ENCODE measurements around the gene RFTN1.

RFTN1 gene

DNA sequence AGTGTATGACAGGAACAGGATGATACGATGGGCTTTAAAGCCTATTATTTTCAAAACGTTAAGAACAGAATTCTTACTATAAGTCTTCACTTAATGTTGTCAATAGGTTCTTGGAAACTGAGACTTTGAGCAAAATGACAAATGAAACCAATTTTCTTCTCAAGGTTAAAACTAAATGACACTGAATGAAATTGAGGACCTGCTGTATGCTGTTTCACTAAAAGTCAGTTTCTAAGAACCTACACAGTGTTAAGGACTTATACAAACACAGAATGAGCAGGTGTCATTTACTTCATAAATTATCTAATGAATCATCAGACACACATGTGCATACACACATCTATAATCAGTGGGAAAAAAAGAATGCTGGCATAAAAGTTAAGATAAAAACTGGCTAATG is 106.9 kb downstream of the RFTN1 start:
- no peak overlapping the region for H3K4me3 ChIP-seq (ENCODE audit: low read depth, low read length)
- H3K9ac ChIP-seq (ENCODE audit: low read depth, low read length) = no peak overlapping the region
- peaks cover 5% of the 10 kb centered on the region for H3K4me1 ChIP-seq (ENCODE audit: control insufficient read depth, insufficient read depth, low read length)
- H3K36me3 ChIP-seq (ENCODE audit: control insufficient read depth, insufficient read depth, low read length) = no peaks in the 10 kb centered on the region
- peaks cover 2% of the 10 kb centered on the region for H3K27me3 ChIP-seq (ENCODE audit: control insufficient read depth, insufficient read depth, low read length)
- no peaks in the 10 kb centered on the region for H3K9me3 ChIP-seq (ENCODE audit: control insufficient read depth, insufficient read depth, low read length)

DNA sequence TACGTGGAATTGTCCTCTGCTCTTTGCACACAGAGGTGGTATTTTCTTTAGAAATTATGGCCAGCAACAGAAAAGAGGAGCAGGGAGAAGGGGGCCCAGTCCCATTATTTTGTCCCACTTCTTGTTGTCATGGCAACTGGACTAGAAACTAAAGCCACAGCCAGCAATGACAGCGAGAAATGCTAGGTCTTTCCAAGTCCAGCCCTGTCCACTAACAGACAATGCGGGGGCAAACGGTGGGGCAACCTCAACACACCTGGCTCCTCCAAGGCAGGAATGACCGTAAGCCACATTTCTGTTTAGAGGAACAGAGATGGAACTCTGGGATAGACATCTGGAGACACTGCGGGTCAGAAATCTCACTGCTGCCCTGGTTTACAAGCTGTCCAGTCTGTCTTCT is 107.3 kb downstream of the RFTN1 start:
- Histone ChIP-seq H3K9ac (ENCODE audit: low read depth, low read length) (no peak overlapping the region), H3K4me1 (ENCODE audit: control insufficient read depth, insufficient read depth, low read length) (peaks cover 5% of the 10 kb centered on the region), H3K4me3 (ENCODE audit: low read depth, low read length) (no peak overlapping the region), H3K9me3 (ENCODE audit: control insufficient read depth, insufficient read depth, low read length) (no peaks in the 10 kb centered on the region), H3K27me3 (ENCODE audit: control insufficient read depth, insufficient read depth, low read length) (peaks cover 2% of the 10 kb centered on the region), H3K36me3 (ENCODE audit: control insufficient read depth, insufficient read depth, low read length) (no peaks in the 10 kb centered on the region)

DNA sequence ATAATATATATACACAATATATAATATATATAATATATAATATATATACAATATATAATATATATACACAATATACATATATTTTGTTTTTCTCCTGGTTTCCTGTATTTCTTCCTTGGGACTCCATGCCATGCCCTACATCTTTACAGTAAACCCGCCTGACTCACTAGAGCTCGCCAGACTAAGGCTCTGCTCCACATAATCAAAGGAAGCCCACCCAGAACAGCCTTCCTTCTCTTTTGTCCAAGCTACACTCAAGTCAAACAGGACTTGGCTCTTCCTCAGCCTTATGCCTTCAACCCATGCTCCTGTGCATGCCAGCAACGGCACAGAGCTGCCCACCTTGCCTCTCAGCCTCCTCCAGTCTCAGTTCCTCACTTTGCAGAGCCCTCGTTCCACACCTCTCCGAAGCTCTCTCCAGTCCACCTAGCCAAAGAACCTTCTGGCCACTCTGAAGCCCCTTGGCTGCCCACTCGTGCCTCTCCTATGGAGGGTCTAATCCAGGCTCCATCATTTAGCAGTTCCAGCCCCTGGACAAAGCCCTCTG is 109.1 kb downstream of the RFTN1 start:
- Histone ChIP-seq H3K36me3 (ENCODE audit: control insufficient read depth, insufficient read depth, low read length) (no peaks in the 10 kb centered on the region), H3K4me3 (ENCODE audit: low read depth, low read length) (no peak overlapping the region), H3K27me3 (ENCODE audit: control insufficient read depth, insufficient read depth, low read length) (peaks cover 2% of the 10 kb centered on the region), H3K9ac (ENCODE audit: low read depth, low read length) (no peak overlapping the region), H3K4me1 (ENCODE audit: control insufficient read depth, insufficient read depth, low read length) (peaks cover 5% of the 10 kb centered on the region), H3K9me3 (ENCODE audit: control insufficient read depth, insufficient read depth, low read length) (no peaks in the 10 kb centered on the region)

DNA sequence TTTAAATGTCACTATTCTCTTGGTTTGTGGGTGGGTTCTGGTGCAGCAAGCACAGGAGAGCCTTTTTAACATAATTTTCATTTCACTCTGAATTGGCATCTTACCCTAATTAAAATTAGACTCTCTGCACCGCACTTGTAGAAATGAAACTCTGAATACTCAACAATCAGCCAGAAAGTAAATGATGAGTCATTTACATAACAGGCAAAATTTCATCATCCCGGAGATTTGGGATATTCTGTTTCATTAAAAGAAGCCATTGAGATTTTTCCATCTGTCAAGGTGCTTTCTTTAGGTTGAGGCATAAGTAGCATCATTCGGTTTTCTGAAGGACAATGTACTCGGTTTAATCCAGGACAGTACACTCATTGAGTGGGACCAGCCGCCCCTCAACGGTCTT is 111.0 kb downstream of the RFTN1 start:
- Histone ChIP-seq H3K9ac (ENCODE audit: low read depth, low read length) (no peak overlapping the region), H3K4me1 (ENCODE audit: control insufficient read depth, insufficient read depth, low read length) (peaks cover 5% of the 10 kb centered on the region), H3K4me3 (ENCODE audit: low read depth, low read length) (no peak overlapping the region), H3K9me3 (ENCODE audit: control insufficient read depth, insufficient read depth, low read length) (no peaks in the 10 kb centered on the region), H3K36me3 (ENCODE audit: control insufficient read depth, insufficient read depth, low read length) (no peaks in the 10 kb centered on the region), H3K27me3 (ENCODE audit: control insufficient read depth, insufficient read depth, low read length) (no peaks in the 10 kb centered on the region)

DNA sequence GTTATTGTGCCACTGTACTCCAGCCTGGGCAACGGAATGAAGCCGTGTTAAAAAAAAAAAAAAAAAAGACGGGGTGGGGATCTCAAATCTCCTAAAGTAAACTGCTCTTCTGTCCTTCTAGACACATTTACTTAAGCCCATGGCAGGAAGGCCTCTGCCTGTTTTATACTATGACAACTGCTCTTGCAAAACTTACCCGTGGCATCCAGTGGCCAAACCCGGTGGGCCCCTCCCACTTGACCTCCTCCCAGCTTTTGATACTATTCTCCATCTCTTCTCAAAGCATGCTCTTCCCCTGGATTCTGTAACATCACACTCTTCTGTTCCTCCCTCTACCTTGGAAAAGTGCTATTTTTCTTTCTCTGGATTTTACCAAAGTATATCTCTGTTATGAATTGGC is 112.2 kb downstream of the RFTN1 start:
- Histone ChIP-seq H3K9me3 (ENCODE audit: control insufficient read depth, insufficient read depth, low read length) (no peaks in the 10 kb centered on the region), H3K9ac (ENCODE audit: low read depth, low read length) (no peak overlapping the region), H3K4me1 (ENCODE audit: control insufficient read depth, insufficient read depth, low read length) (peaks cover 3% of the 10 kb centered on the region), H3K27me3 (ENCODE audit: control insufficient read depth, insufficient read depth, low read length) (no peaks in the 10 kb centered on the region), H3K36me3 (ENCODE audit: control insufficient read depth, insufficient read depth, low read length) (no peaks in the 10 kb centered on the region), H3K4me3 (ENCODE audit: low read depth, low read length) (no peak overlapping the region)

DNA sequence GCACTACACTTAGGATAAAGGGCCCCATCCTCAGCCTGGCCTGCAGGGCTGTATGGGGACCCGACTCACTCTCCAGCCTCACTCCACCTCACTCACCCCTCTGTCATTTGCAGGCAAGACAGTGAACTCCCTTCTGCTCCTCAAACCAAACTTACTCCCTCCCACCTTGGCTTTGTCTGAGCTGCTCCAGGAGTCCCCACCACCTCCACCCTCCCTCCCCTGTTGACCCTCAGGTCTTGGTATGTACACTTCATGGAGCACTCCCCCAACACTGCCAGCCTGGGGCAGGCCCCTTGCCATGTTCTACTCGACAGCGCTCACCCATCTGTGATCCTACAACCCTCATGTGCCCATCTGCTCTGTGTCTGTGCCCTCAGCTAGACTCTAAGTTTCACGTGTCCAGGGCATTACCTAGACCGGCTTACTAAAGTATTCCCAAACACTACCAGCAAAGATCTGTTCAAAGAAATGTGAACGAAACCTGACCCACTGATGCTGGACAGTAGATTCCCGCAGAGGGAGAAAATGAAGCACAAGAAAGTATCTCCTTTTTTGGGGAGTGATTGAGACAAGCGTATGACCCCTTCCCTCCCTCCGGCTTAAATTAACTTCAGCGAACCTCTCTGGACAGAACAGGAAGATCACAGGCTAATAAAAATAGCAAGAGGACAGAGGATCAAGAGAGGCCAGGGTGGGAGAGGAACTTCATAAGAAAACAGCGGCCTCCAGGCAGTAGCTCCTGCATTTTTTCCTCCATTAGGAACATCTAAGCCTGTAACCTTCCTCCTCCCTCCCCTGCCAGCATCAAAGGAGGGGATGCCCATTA is 113.2 kb downstream of the RFTN1 start:
- H3K9ac ChIP-seq (ENCODE audit: low read depth, low read length) = no peak overlapping the region
- H3K36me3 ChIP-seq (ENCODE audit: control insufficient read depth, insufficient read depth, low read length) = no peaks in the 10 kb centered on the region
- H3K9me3 ChIP-seq (ENCODE audit: control insufficient read depth, insufficient read depth, low read length) = no peaks in the 10 kb centered on the region
- H3K4me1 ChIP-seq (ENCODE audit: control insufficient read depth, insufficient read depth, low read length) = peaks cover 3% of the 10 kb centered on the region
- H3K4me3 ChIP-seq (ENCODE audit: low read depth, low read length) = no peak overlapping the region
- no peaks in the 10 kb centered on the region for H3K27me3 ChIP-seq (ENCODE audit: control insufficient read depth, insufficient read depth, low read length)

DNA sequence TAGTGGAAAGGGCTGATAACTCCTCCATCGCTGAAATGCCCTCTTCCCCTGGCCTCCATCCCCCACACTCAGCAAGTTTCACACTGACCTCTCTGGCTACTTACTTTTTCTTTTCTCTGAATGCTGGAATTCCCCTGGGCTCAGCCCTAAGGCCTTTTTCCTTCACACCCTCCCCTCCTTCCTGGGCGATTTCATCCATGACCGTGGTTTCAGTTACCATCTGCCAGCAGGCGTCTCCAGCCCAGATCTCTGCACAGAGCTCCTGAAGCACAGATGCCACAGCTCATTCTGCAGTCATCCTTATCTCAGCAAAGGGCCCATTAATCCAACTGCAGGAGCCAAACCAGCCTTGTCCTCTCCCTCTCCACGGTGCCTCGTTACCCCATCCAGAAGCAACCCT is 114.0 kb downstream of the RFTN1 start:
- Histone ChIP-seq H3K4me3 (ENCODE audit: low read depth, low read length) (no peak overlapping the region), H3K36me3 (ENCODE audit: control insufficient read depth, insufficient read depth, low read length) (no peaks in the 10 kb centered on the region), H3K4me1 (ENCODE audit: control insufficient read depth, insufficient read depth, low read length) (peaks cover 3% of the 10 kb centered on the region), H3K27me3 (ENCODE audit: control insufficient read depth, insufficient read depth, low read length) (no peaks in the 10 kb centered on the region), H3K9ac (ENCODE audit: low read depth, low read length) (no peak overlapping the region), H3K9me3 (ENCODE audit: control insufficient read depth, insufficient read depth, low read length) (no peaks in the 10 kb centered on the region)

DNA sequence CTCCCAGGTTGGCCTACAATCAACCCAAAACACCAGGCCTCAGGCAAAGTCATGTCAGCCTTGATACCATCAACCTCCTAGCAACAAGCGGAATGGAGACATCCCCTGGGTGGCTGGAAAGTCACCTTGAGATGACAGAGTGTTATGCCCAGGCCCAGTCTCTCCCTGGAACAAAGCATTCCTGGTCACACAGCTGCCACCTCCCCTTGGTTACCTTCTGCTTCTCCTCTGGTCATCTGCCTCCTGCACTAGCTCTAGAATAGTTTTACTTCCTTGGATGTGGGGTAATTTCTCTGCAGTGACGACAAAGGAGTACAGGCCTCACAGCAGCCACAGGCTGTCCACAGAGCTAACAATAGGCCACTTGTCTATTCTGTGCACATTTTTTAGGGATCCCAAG is 114.9 kb downstream of the RFTN1 start:
- Histone ChIP-seq H3K4me3 (ENCODE audit: low read depth, low read length) (no peak overlapping the region), H3K36me3 (ENCODE audit: control insufficient read depth, insufficient read depth, low read length) (no peaks in the 10 kb centered on the region), H3K4me1 (ENCODE audit: control insufficient read depth, insufficient read depth, low read length) (peaks cover 3% of the 10 kb centered on the region), H3K9me3 (ENCODE audit: control insufficient read depth, insufficient read depth, low read length) (no peaks in the 10 kb centered on the region), H3K9ac (ENCODE audit: low read depth, low read length) (no peak overlapping the region), H3K27me3 (ENCODE audit: control insufficient read depth, insufficient read depth, low read length) (no peaks in the 10 kb centered on the region)

DNA sequence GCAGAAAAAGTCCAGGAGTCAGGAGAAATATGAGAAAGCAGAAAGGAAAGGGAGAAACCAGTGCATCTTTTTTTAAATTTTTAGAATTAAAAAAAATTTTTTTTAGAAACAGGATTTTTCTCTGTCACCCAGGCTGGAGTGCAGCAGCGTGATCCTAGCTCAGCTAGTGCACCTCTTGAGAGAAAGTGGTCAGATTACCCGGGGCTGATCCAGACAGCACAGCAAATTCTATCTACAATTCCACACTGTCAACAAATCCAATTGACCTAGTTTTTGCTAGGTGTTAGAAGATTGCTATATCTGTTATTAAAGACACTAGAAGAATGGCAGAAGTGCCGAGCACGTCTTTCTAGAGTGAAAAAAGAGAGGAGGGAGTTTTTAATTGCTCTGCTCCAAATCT is 117.3 kb downstream of the RFTN1 start:
- H3K9me3 ChIP-seq (ENCODE audit: control insufficient read depth, insufficient read depth, low read length) = no peaks in the 10 kb centered on the region
- H3K4me3 ChIP-seq (ENCODE audit: low read depth, low read length) = no peak overlapping the region
- no peaks in the 10 kb centered on the region for H3K27me3 ChIP-seq (ENCODE audit: control insufficient read depth, insufficient read depth, low read length)
- no peak overlapping the region for H3K9ac ChIP-seq (ENCODE audit: low read depth, low read length)
- H3K4me1 ChIP-seq (ENCODE audit: control insufficient read depth, insufficient read depth, low read length) = peaks cover 3% of the 10 kb centered on the region
- H3K36me3 ChIP-seq (ENCODE audit: control insufficient read depth, insufficient read depth, low read length) = no peaks in the 10 kb centered on the region

DNA sequence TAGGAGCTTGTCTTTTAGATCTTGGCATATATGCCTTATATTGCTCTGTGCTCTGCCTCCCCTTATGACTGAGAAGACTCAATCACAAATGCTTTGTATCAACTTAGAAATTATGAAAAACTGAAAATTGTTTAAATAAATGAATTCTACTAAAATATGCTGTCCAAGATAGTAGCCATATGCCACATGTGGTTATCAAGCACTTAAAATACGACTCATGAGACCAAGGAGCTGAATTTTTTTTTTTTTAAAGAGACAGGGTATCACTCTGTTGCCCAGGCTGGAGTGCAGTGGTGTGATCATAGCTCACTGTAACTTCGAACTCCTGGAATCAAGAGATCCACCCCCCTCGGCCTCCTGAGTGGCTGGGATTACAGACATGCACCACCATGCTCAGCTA is 118.3 kb downstream of the RFTN1 start:
- Histone ChIP-seq H3K9me3 (ENCODE audit: control insufficient read depth, insufficient read depth, low read length) (no peaks in the 10 kb centered on the region), H3K9ac (ENCODE audit: low read depth, low read length) (no peak overlapping the region), H3K4me3 (ENCODE audit: low read depth, low read length) (no peak overlapping the region), H3K36me3 (ENCODE audit: control insufficient read depth, insufficient read depth, low read length) (no peaks in the 10 kb centered on the region), H3K4me1 (ENCODE audit: control insufficient read depth, insufficient read depth, low read length) (peaks cover 3% of the 10 kb centered on the region), H3K27me3 (ENCODE audit: control insufficient read depth, insufficient read depth, low read length) (no peaks in the 10 kb centered on the region)

DNA sequence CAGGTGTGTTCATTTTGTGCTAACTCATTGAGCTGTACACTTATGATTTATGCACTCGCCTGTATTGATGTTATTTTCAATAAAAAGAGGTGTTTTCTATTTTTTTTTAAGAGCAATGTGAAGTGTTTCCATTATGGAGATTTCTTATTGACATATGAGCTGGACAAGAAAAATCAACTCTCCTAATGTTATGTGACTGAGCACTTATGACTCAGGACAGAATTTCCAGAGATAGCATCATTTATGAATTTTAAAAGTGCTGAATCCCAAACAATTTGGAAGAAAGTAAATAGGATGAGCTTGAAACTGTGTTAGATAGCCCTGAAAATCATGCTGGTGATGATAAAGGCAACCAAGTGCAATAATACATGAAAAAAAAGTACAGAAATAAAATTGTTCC is 118.9 kb downstream of the RFTN1 start:
- Histone ChIP-seq H3K4me1 (ENCODE audit: control insufficient read depth, insufficient read depth, low read length) (peaks cover 3% of the 10 kb centered on the region), H3K36me3 (ENCODE audit: control insufficient read depth, insufficient read depth, low read length) (no peaks in the 10 kb centered on the region), H3K27me3 (ENCODE audit: control insufficient read depth, insufficient read depth, low read length) (no peaks in the 10 kb centered on the region), H3K4me3 (ENCODE audit: low read depth, low read length) (no peak overlapping the region), H3K9ac (ENCODE audit: low read depth, low read length) (no peak overlapping the region), H3K9me3 (ENCODE audit: control insufficient read depth, insufficient read depth, low read length) (no peaks in the 10 kb centered on the region)

DNA sequence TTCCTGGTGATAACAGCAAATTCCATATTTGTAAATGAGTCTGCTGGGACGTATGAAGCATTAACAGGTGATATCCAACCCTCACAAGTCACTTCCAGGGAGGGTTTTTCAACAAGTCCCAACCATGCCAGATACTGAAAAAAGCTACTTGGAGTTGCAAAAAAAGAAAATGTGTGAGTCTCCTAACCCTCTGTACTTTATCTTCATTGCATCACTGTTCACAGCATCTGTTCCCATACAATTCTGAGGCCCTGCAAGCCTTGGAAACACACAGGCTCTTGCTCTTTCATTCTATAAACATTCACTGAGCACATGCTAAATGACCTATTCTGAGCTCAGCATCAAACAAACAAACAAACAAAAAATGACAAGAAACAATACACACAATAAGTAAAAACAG is 120.8 kb downstream of the RFTN1 start:
- no peaks in the 10 kb centered on the region for H3K9me3 ChIP-seq (ENCODE audit: control insufficient read depth, insufficient read depth, low read length)
- H3K4me3 ChIP-seq (ENCODE audit: low read depth, low read length) = no peak overlapping the region
- H3K4me1 ChIP-seq (ENCODE audit: control insufficient read depth, insufficient read depth, low read length) = peaks cover 6% of the 10 kb centered on the region
- no peaks in the 10 kb centered on the region for H3K27me3 ChIP-seq (ENCODE audit: control insufficient read depth, insufficient read depth, low read length)
- H3K9ac ChIP-seq (ENCODE audit: low read depth, low read length) = no peak overlapping the region
- no peaks in the 10 kb centered on the region for H3K36me3 ChIP-seq (ENCODE audit: control insufficient read depth, insufficient read depth, low read length)

All from iPS-15b (cell line).